Gastroesophageal sphincter (tissue), 3 donors: Measurements from ENCODE around the gene RBM19.

Experiments used
- POLR2A ChIP-seq, 2 donors: fragments of 450-650 bp; IDR thresholded peaks; one replicate each; pipeline ENCODE4 v1.6.1; 2017; ENCODE audit warnings: antibody characterized with exemption in 2 of 2, mild to moderate bottlenecking in 2 of 2, moderate library complexity in 1 of 2
- TF ChIP-seq, protein P1 (sequence below), 4 experiments: fragments of 200-600 bp in 2 of 4; fragments of 450-650 bp in 2 of 4; sonication (generic) in 1 of 4; IDR thresholded peaks; one replicate each; pipeline ENCODE4 v1.5.1; 2017 to 2019; ENCODE audit warnings: antibody characterized with exemption in 4 of 4, mild to moderate bottlenecking in 2 of 4, moderate library complexity in 2 of 4

DNA sequence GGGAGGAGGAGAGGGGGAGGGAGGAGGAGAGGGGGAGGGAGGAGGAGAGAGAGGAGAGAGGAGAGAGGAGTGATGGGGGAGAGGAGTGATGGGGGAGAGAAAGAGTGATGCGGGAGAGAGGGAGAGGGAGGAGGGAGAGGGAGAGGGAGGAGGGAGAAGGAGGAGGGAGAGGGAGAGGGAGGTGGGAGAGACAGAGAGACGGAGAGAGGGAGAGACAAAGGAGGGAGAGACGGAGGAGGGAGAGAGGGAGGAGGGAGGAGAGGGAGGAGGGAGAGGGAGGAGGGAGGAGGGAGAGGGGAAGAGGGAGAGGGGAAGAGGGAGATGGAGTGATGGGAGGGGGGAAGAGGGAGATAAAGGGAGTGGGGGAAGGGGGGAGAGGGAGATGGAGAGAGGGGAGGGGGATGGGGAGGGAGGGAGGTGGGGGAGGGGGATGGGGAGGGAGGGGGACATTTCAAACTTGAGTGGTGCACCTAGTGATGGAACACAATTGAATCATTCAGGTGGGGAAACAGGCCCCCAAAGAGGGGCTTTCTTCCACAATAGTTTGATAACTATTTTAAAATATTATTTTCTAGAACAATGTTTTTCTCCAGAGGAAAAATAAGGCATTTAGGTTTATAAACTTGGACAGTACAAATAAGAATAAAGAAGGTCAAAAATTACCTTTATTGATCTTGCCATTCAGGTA is 46.8 kb upstream of the RBM19 start:
- TF ChIP-seq POLR2A (IDR thresholded peaks at IDR 0.05) = no peak
- TF ChIP-seq, protein P1, sequence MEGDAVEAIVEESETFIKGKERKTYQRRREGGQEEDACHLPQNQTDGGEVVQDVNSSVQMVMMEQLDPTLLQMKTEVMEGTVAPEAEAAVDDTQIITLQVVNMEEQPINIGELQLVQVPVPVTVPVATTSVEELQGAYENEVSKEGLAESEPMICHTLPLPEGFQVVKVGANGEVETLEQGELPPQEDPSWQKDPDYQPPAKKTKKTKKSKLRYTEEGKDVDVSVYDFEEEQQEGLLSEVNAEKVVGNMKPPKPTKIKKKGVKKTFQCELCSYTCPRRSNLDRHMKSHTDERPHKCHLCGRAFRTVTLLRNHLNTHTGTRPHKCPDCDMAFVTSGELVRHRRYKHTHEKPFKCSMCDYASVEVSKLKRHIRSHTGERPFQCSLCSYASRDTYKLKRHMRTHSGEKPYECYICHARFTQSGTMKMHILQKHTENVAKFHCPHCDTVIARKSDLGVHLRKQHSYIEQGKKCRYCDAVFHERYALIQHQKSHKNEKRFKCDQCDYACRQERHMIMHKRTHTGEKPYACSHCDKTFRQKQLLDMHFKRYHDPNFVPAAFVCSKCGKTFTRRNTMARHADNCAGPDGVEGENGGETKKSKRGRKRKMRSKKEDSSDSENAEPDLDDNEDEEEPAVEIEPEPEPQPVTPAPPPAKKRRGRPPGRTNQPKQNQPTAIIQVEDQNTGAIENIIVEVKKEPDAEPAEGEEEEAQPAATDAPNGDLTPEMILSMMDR (IDR thresholded peaks at IDR 0.05) = no peak
